NCI-H2107 treated with DMSO at 0.1 percent for 48 hours (cell line): ENCODE results near the gene RASEF.

Experiments used
- DNase-seq: peaks from one replicate; lab custom pipeline; 2025; ENCODE audit not compliant: unreplicated experiment; lab: John Stamatoyannopoulos, UW

RASEF gene

GRCh38 chr9:83013867-83014605, 48.9 kb downstream of the RASEF start:
- no peak for DNase-seq

- DNase-seq: no peak
Observed at GRCh38 chr9:83012922-83013838, 49.8 kb downstream of the RASEF start.

- DNase-seq: no peak
Observed at GRCh38 chr9:83012168-83012921, 50.6 kb downstream of the RASEF start.

GRCh38 chr9:83011611-83012010, 51.3 kb downstream of the RASEF start:
- DNase-seq: no peak

- DNase-seq: no peak
Observed at GRCh38 chr9:83007521-83008300, 55.2 kb downstream of the RASEF start.

- DNase-seq: no peak
Observed at GRCh38 chr9:83006378-83006777, 56.6 kb downstream of the RASEF start.

GRCh38 chr9:83005963-83006362, 57.0 kb downstream of the RASEF start:
- no peak for DNase-seq

- DNase-seq: no peak
Observed at GRCh38 chr9:83005361-83005760, 57.6 kb downstream of the RASEF start.

GRCh38 chr9:83002329-83002728, 60.6 kb downstream of the RASEF start:
- DNase-seq: no peak

- DNase-seq: no peak
Observed at GRCh38 chr9:83000765-83001164, 62.2 kb downstream of the RASEF start.

GRCh38 chr9:82998409-82998808, 64.5 kb downstream of the RASEF start:
- no peak for DNase-seq

- no peak for DNase-seq
Observed at GRCh38 chr9:82997476-82998140, 65.3 kb downstream of the RASEF start.

- no peak for DNase-seq
Observed at GRCh38 chr9:82996941-82997340, 66.0 kb downstream of the RASEF start.

- DNase-seq: no peak
Observed at GRCh38 chr9:82993856-82994605, 68.9 kb downstream of the RASEF start.

- DNase-seq: no peak
Observed at GRCh38 chr9:82991671-82992070, 71.3 kb downstream of the RASEF start.

- DNase-seq: no peak
Observed at GRCh38 chr9:82989929-82990328, 73.0 kb downstream of the RASEF start.

GRCh38 chr9:82988488-82988887, 74.5 kb downstream of the RASEF start:
- DNase-seq: no peak

GRCh38 chr9:82987370-82988189, 75.4 kb downstream of the RASEF start:
- DNase-seq: no peak

GRCh38 chr9:82981552-82981951, 81.4 kb downstream of the RASEF start:
- DNase-seq: no peak
